SK-N-SH (cell line): Measurements from ENCODE around the gene CHKB. TPM values are rescaled to one million over a fixed set of nuclear protein-coding genes. Genes with fewer than 3 reads are reported as not detected.

Experiments used
- CTCF ChIA-PET: fragments of 300-600, 350-600 bp; formaldehyde crosslinking; extraction: SDS; loops from one replicate; lab custom pipeline; 2021; lab: Yijun Ruan, JAX
- POLR2A ChIA-PET: fragments of 350-600 bp; sonication (Branson Sonifier 250); formaldehyde crosslinking; extraction: SDS; loops from one replicate; lab custom pipeline; 2020; ENCODE audit warnings: antibody characterized with exemption, inconsistent platforms; lab: Yijun Ruan, JAX
- DNase-seq: peaks from one replicate; pipeline ENCODE4 v3.0.0; 2012
- H2AFZ ChIP-seq: fragments of 200-600 bp; sonication (generic); 2 replicates; pipeline ENCODE4 v1.8.1; 2016; ENCODE audit warnings: antibody characterized with exemption, mild to moderate bottlenecking, low read depth
- H3F3A ChIP-seq: fragments of 200-600 bp; sonication (generic); replicated peaks from 2 replicates; pipeline ENCODE3; 2016; ENCODE audit warnings: antibody characterized with exemption, mild to moderate bottlenecking; ENCODE audit not compliant: insufficient read depth
- H3K27ac ChIP-seq, 2 experiments: fragments of 200-500 bp in 1 of 2; fragments of 200-600 bp in 1 of 2; sonication (Bioruptor generic) in 1 of 2; sonication (generic), shearing (Covaris generic) in 1 of 2; 2 replicates each; pipeline versions ENCODE4 v1.5.1 to v1.6.1; 2014 to 2016; ENCODE audit warnings: low read depth in 2 of 2, inconsistent platforms in 1 of 2, low read length in 1 of 2, mild to moderate bottlenecking in 1 of 2, mixed read lengths in 1 of 2
- H3K27me3 ChIP-seq: fragments of 200-600 bp; sonication (generic), shearing (Covaris generic); 2 replicates; pipeline ENCODE4 v1.6.1; 2016; ENCODE audit warnings: mixed run types; ENCODE audit not compliant: insufficient read depth
- H3K36me3 ChIP-seq, 2 experiments: fragments of 200-500 bp in 1 of 2; fragments of 200-600 bp in 1 of 2; sonication (Bioruptor generic) in 1 of 2; sonication (generic) in 1 of 2; replicated peaks in 1 of 2; 2 replicates each; pipeline versions ENCODE3 to v1.5.1; 2014 to 2016; ENCODE audit warnings: low read length in 1 of 2, mild to moderate bottlenecking in 1 of 2; ENCODE audit not compliant: insufficient read depth in 2 of 2, control insufficient read depth in 1 of 2
- H3K4me1 ChIP-seq, 2 experiments: fragments of 200-500 bp in 1 of 2; fragments of 200-600 bp in 1 of 2; sonication (Bioruptor generic) in 1 of 2; sonication (generic), shearing (Covaris generic) in 1 of 2; 2 replicates each; pipeline versions ENCODE4 v1.5.1 to v1.6.1; 2014 to 2016; ENCODE audit warnings: low read depth in 1 of 2, low read length in 1 of 2, mixed run types in 1 of 2; ENCODE audit not compliant: insufficient read depth in 2 of 2, control insufficient read depth in 1 of 2
- H3K4me2 ChIP-seq: fragments of 200-600 bp; sonication (generic), shearing (Covaris generic); 2 replicates; pipeline ENCODE4 v1.6.1; 2017; ENCODE audit warnings: mixed run types
- H3K4me3 ChIP-seq, 2 experiments: fragments of 200-500 bp in 1 of 2; fragments of 200-600 bp in 1 of 2; sonication (Bioruptor generic) in 1 of 2; sonication (generic), shearing (Covaris generic) in 1 of 2; 2 replicates each; pipeline versions ENCODE4 v1.5.1 to v1.8.1; 2014 to 2016; ENCODE audit warnings: low read depth in 2 of 2, inconsistent platforms in 1 of 2, low read length in 1 of 2, mild to moderate bottlenecking in 1 of 2, mixed read lengths in 1 of 2, moderate library complexity in 1 of 2
- H3K79me2 ChIP-seq: fragments of 200-600 bp; sonication (generic); 2 replicates; pipeline ENCODE4 v1.8.1; 2017; ENCODE audit warnings: mild to moderate bottlenecking; ENCODE audit not compliant: insufficient read depth
- H3K9ac ChIP-seq: fragments of 200-600 bp; sonication (generic); 2 replicates; pipeline ENCODE4 v1.6.1; 2017; ENCODE audit warnings: mixed run types
- H3K9me2 ChIP-seq: fragments of 200-600 bp; sonication (generic); 2 replicates; pipeline ENCODE4 v1.6.1; 2017; ENCODE audit warnings: mixed run types
- H3K9me3 ChIP-seq: fragments of 200-600 bp; sonication (generic); 2 replicates; pipeline ENCODE4 v1.6.1; 2017; ENCODE audit warnings: mixed run types, mild to moderate bottlenecking, moderate library complexity
- H4K20me1 ChIP-seq: fragments of 200-600 bp; sonication (generic); 2 replicates; pipeline ENCODE4 v1.6.1; 2017; ENCODE audit warnings: mild to moderate bottlenecking, mixed run types; ENCODE audit not compliant: insufficient read depth
- CHD2 ChIP-seq: fragments of 150-350 bp; IDR thresholded peaks from 2 replicates; pipeline ENCODE4 v1.6.1; 2018; ENCODE audit warnings: low read length; ENCODE audit not compliant: partially characterized antibody
- ELF1 ChIP-seq: IDR thresholded peaks from 2 replicates; pipeline ENCODE4 v1.4.0; 2012
- EZH2phosphoT487 ChIP-seq: fragments of 200-600 bp; sonication (generic); IDR thresholded peaks from 2 replicates; pipeline ENCODE4 v1.6.1; 2017; ENCODE audit warnings: low read depth, mixed run types, mild to moderate bottlenecking, antibody characterized with exemption, moderate library complexity, borderline replicate concordance
- FOSL2 ChIP-seq: IDR thresholded peaks from 2 replicates; pipeline ENCODE4 v1.4.0; 2012; ENCODE audit warnings: low read depth, mild to moderate bottlenecking, moderate library complexity, borderline replicate concordance
- GATA2 ChIP-seq: sonication (generic); formaldehyde crosslinking; IDR thresholded peaks from 2 replicates; pipeline ENCODE4 v1.5.0; 2020; ENCODE audit warnings: mild to moderate bottlenecking, missing genetic modification reagents
- IRF3 ChIP-seq: fragments of 150-350 bp; IDR thresholded peaks from 2 replicates; pipeline ENCODE4 v1.6.1; 2016; ENCODE audit warnings: mild to moderate bottlenecking, low read depth, low read length
- MEF2A ChIP-seq: IDR thresholded peaks from 2 replicates; pipeline ENCODE4 v1.4.0; 2012; ENCODE audit warnings: low read depth, borderline replicate concordance
- NFIC ChIP-seq: IDR thresholded peaks from 2 replicates; pipeline ENCODE4 v1.4.0; 2012; ENCODE audit warnings: borderline replicate concordance
- PBX3 ChIP-seq: IDR thresholded peaks from 2 replicates; pipeline ENCODE4; 2012
- RCOR1 ChIP-seq: fragments of 150-350 bp; IDR thresholded peaks from 2 replicates; pipeline ENCODE4 v1.6.1; 2017; ENCODE audit warnings: antibody characterized with exemption, low read length
- REST ChIP-seq: IDR thresholded peaks from 2 replicates; pipeline ENCODE4 v1.6.1; 2012; ENCODE audit warnings: mild to moderate bottlenecking, low read depth, low read length, moderate library complexity
- RFX5 ChIP-seq: IDR thresholded peaks from 2 replicates; pipeline ENCODE4 v1.6.1; 2012; ENCODE audit warnings: mild to moderate bottlenecking, improper control_type of control experiment, low read length
- RXRA ChIP-seq: IDR thresholded peaks from 2 replicates; pipeline ENCODE4 v1.4.0; 2012; ENCODE audit warnings: low read depth, mild to moderate bottlenecking, borderline replicate concordance
- SIN3A ChIP-seq: IDR thresholded peaks from 2 replicates; pipeline ENCODE4 v1.6.1; 2012; ENCODE audit warnings: low read depth, mild to moderate bottlenecking, low read length, moderate library complexity, borderline replicate concordance
- SMC3 ChIP-seq: IDR thresholded peaks from 2 replicates; pipeline ENCODE4 v1.6.1; 2012; ENCODE audit warnings: low read depth, low read length, improper control_type of control experiment
- USF1 ChIP-seq: IDR thresholded peaks from 2 replicates; pipeline ENCODE4 v1.4.0; 2012; ENCODE audit warnings: low read depth, borderline replicate concordance
- USF2 ChIP-seq: fragments of 150-350 bp; IDR thresholded peaks from 2 replicates; pipeline ENCODE4 v1.6.1; 2017; ENCODE audit warnings: antibody characterized with exemption, low read length, low read depth, borderline replicate concordance
- YY1 ChIP-seq: IDR thresholded peaks from 2 replicates; pipeline ENCODE4 v1.4.0; 2012; ENCODE audit warnings: low read depth, mild to moderate bottlenecking
- WGBS: methylation state at CpG from one replicate; pipeline ENCODE4 v1.1.6; 2017; ENCODE audit warnings: low lambda C conversion rate; 5-methylcytosine and 5-hydroxymethylcytosine counted together
- polyA plus RNA-seq, 3 experiments: library from polyadenylated mRNA; depleted of rRNA; stranded (reverse); fragments of >200 nt; gene quantifications; 2 replicates each; pipeline ENCODE4 v1.2.3, GENCODE V29; 2012

The CHKB gene
- polyA plus RNA-seq, 1 of the 3 experiments (the other 2 are of a cell fraction), result 39.6 TPM

GRCh38 chr22:50612528-50613221 lies 30.0 kb upstream of the CHKB start:
- H3K79me2 ChIP-seq, result no peaks in the 10 kb centered on the region
- H3K36me3 ChIP-seq, result no peaks in the 10 kb centered on the region
- no peak overlapping the region for H3K4me3 ChIP-seq
- no peak overlapping the region for H3K27ac ChIP-seq
- no peaks in the 10 kb centered on the region for H4K20me1 ChIP-seq
- POLR2A ChIA-PET, result interaction anchor here (0.5 to 1.5 kb wide), 4 partner anchors 9 to 87 kb away, joined by 3 to 6 read pairs (median 3); partner anchors contain the start of gene SCO2
- no peaks in the 10 kb centered on the region for H3F3A ChIP-seq
- no peaks in the 10 kb centered on the region for H3K9me2 ChIP-seq
- peak; percentile 89 for DNase-seq
- H2AFZ ChIP-seq, result no peak overlapping the region
- no peaks in the 10 kb centered on the region for H3K9me3 ChIP-seq
- CTCF ChIA-PET, result interaction anchor here (1.1 to 2.9 kb wide), 5 partner anchors 11 to 270 kb away, joined by 3 to 9 read pairs (median 3); partner anchors contain the start of gene SCO2
- WGBS, result 57% methylated on average over 25 of the region's 31 CpGs
- no peak overlapping the region for H3K4me2 ChIP-seq
- H3K9ac ChIP-seq, result no peak overlapping the region
- TF ChIP-seq IRF3 (no peak), PBX3 (no peak), MEF2A (no peak), SMC3 (no peak), USF2 (no peak), USF1 (no peak), YY1 (no peak), ELF1 (no peak)
- TF ChIP-seq, all 33 proteins: peak for 0
- Histone ChIP-seq H3K27me3 (no peaks in the 10 kb centered on the region), H3K4me1 (no peaks in the 10 kb centered on the region; a peak in 1 of 4 replicates)

GRCh38 chr22:50612168-50612527 lies 29.5 kb upstream of the CHKB start:
- Histone ChIP-seq H3K4me3 (no peak overlapping the region), H3K4me2 (no peak overlapping the region), H3K79me2 (no peaks in the 10 kb centered on the region), H3K9me2 (no peaks in the 10 kb centered on the region), H3K27ac (no peak overlapping the region), H3K9ac (no peak overlapping the region), H3F3A (no peaks in the 10 kb centered on the region), H4K20me1 (no peaks in the 10 kb centered on the region), H3K27me3 (no peaks in the 10 kb centered on the region), H2AFZ (no peak overlapping the region), H3K4me1 (no peaks in the 10 kb centered on the region; a peak in 1 of 4 replicates), H3K9me3 (no peaks in the 10 kb centered on the region), H3K36me3 (no peaks in the 10 kb centered on the region)
- DNase-seq, result peak; percentile 36
- 94% methylated on average over 6 of the region's 6 CpGs for WGBS
- CTCF ChIA-PET, result interaction anchor here (0.6 to 2.9 kb wide), 3 partner anchors 9 to 270 kb away, joined by 4 to 9 read pairs (median 5); partner anchors contain the start of gene SCO2
- POLR2A ChIA-PET, result interaction anchor here (1.2 to 1.5 kb wide), 2 partner anchors 11 to 87 kb away, joined by 3 to 6 read pairs; partner anchors contain the start of gene SCO2
- TF ChIP-seq SIN3A (no peak), GATA2 (CRISPR knock-in tag) (no peak), NFIC (no peak), MEF2A (no peak), USF1 (no peak), REST (no peak), CHD2 (no peak), FOSL2 (no peak), RCOR1 (no peak), RFX5 (no peak), EZH2phosphoT487 (no peak), RXRA (no peak)
